Endothelial cell of hepatic sinusoid (primary cell): ENCODE results near the gene MTHFSD.

Experiments used
- in situ Hi-C: cut with HindIII; loops from 2 replicates; pipeline ENCODE4 v1.10.0; 2017; ENCODE audit warnings: low sequenced_read_pairs

MTHFSD gene

DNA sequence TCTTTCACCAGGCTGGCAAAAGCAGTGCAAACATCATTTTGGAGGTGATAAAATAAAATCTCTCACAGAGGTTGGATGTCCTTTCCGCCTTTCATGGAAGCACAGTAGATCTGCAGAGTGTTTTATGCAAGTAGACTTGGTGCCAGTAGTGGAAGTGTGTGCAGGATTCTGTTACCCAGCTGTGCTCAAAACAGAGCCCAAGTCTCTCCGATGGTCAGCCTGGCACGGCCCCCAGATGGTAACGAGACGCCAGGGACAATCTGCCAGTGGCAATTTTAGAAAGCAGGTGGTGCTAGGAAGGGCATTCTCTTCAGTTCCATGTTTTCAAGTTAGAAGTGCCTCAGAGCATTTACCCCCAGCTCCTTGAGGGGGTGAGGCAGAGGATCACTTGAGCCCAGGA is 1.5 kb upstream of the MTHFSD start:
- in situ Hi-C loops: loop anchor here (25.0 kb wide), 1 partner anchor 706 kb away; no protein-coding TSS in a partner anchor

DNA sequence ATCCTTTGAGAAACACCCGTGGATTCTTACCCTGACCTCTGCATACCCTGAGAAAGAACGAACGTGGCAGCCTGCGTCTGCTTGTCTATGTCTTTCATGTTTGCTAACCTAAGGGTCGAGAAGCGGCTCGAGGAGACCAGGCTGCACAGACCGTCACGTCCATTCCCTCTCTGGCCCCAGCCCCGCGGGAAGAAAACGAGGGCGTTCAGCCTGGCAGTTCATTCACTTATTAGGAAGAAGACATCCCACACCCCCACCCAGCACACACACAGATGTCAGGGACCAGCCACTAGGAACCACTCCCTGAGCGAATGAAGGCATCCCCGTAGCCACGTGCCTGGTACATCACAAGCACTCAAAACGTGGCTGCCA is 655 bp upstream of the MTHFSD start:
- in situ Hi-C loops: loop anchor here (25.0 kb wide), 1 partner anchor 707 kb away; no protein-coding TSS in a partner anchor

DNA sequence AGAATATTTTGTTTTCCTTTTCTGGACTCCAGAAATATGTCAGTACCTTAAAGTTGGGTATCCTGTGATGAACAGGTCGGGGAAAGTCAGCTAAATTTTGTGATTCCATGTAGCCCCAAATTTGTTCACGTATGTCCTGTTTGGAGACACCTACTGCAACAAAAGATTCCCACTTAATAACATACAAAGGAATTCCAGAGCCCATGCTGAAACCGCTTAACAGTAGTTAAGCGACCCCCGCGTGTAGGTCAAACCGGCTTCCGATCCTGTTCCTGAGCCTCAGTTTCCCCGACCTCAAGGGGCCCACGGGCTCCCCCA is 477 bp downstream of the MTHFSD start:
- in situ Hi-C loops: loop anchor here (25.0 kb wide), 1 partner anchor 708 kb away; no protein-coding TSS in a partner anchor

- in situ Hi-C loops: loop anchor here (25.0 kb wide), 1 partner anchor 709 kb away; no protein-coding TSS in a partner anchor
Observed at GRCh38 chr16:86553356-86553755, 1.7 kb downstream of the MTHFSD start.

DNA sequence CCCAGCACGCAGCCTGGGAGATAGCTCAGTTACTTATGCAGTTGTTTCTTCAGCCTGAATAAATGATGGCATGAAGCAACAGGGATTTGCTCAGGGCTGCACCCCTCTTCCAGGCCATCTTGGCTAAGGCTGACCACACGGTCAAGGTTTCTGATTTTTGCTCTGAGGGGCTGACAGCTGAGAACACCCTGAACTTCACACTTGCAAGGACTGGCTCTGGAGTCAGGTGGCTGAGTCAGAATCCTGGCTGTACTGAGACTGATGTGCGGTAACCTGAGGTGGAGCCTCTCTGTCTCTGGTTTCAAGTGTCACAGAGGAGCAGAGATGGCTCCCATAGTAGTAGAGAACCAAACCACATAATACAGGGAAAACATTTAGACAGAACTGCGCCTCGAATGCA is 4.8 kb downstream of the MTHFSD start:
- in situ Hi-C loops: loop anchor here (25.0 kb wide), 1 partner anchor 712 kb away; no protein-coding TSS in a partner anchor

GRCh38 chr16:86549893-86550190 is 5.2 kb downstream of the MTHFSD start:
- in situ Hi-C loops: loop anchor here (10.0 to 25.0 kb wide), 2 partner anchors 615 to 712 kb away; no protein-coding TSS in a partner anchor

DNA sequence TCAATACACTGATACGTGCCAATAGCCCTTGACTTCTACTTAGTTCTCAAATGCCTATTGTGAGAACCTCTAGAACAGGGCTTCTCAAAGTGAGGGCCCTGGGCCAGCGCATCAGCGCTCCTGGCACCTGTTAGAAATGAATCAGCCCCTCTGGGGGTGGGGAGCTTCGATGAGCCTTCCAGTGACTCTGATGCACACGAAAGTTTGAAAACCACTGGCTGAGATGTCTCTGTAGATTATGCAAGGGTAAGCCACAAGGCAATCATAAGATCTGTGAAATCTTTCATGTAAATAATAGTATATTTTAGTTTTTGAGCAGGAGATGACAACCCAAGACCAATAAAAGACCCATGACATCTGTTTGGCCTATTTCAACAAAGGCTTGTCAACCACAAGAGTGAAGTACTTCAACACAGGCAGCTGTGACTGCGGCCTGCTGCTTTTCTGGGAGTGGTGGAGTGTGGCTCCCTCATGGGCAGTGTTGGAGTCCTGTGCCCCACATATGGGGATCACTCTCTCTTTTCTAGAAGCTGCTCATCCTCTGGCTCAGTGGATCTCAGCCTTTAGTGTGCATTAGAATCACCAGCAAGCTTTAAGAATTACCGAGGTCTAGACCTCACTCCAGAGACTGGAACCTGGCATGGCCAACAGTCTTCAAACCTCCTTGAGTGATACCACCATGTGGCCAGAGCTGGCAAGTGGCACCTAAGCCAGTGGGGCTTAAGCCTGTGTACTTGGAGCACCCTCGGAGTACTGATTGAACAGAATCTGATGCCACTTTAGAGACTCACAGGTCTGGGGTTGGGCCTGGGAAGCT is 5.8 kb downstream of the MTHFSD start:
- in situ Hi-C loops: loop anchor here (10.0 kb wide), 1 partner anchor 616 kb away; no protein-coding TSS in a partner anchor

DNA sequence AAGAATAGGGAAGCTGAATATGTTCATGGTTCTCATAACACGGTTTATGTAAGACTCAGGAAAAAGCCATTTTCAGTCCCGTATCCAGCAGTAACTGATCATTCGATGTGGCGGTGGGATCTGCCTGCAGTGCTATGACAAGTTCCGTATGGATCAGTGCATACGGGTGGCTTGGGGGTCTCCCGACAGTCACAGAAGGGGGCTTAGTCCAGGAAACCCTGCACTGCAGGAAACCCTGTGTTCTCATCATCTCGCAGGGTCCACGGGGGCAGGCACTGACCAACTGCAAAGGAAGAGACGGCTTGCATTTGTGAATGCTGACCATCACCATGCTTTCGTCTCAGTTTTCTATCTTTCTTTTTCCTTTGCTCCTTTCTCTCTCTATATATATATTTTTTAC is 7.7 kb downstream of the MTHFSD start:
- in situ Hi-C loops: loop anchor here (10.0 kb wide), 1 partner anchor 618 kb away; no protein-coding TSS in a partner anchor

GRCh38 chr16:86546638-86547013 is 8.4 kb downstream of the MTHFSD start:
- in situ Hi-C loops: loop anchor here (10.0 kb wide), 1 partner anchor 618 kb away; no protein-coding TSS in a partner anchor

DNA sequence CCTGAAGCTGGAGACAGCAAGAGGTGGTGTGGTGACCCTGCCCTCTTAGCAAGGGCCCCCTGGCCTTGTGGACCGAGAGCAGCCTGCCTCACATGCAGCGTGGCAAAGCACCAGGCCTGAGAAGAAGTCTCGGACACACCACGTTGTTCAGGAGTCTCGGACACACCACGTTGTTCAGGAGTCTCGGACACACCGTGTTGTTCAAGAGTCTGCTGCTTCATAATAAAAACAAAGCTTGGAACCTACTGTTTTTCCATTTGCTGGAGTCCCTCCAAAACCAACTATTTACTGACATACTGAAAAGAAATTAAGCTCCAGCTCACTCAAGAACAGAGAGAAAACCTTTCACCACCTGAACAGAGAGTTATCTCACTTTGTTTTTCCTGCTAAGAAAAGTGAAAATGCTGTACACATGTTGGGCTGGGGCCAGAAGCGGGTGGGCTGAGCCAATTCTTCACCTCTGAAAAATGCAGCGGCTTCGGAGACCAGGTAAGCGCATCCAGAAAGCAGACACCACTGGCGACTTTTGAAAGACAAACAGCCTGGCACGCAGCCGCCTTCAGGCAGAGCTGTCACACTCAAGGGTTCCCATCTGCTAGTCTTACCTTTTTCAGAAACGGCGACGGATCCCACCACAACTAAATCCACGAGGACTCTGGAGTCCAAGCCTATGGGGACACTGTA is 8.9 kb downstream of the MTHFSD start:
- in situ Hi-C loops: loop anchor here (10.0 kb wide), 1 partner anchor 619 kb away; no protein-coding TSS in a partner anchor

DNA sequence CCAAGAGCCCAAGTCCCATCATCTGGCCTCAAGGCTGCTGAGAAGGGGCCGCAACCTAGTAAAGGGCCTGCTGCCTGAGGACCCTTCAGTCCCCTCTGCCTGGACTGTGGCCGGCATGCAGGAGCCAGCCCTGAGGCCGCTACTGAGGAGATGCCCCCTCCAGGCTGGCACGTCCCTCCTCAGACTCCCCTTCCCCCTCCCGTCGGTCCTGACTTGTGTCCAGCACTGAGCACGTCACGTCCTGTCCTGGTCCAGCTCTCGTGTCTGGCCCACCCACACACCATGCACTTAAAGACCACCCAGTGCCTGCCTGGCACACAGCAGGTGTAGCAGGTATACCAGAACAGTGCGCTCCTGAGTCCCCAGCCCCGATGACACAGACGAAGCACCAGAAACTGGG is 9.6 kb downstream of the MTHFSD start:
- in situ Hi-C loops: loop anchor here (10.0 kb wide), 1 partner anchor 619 kb away; no protein-coding TSS in a partner anchor

DNA sequence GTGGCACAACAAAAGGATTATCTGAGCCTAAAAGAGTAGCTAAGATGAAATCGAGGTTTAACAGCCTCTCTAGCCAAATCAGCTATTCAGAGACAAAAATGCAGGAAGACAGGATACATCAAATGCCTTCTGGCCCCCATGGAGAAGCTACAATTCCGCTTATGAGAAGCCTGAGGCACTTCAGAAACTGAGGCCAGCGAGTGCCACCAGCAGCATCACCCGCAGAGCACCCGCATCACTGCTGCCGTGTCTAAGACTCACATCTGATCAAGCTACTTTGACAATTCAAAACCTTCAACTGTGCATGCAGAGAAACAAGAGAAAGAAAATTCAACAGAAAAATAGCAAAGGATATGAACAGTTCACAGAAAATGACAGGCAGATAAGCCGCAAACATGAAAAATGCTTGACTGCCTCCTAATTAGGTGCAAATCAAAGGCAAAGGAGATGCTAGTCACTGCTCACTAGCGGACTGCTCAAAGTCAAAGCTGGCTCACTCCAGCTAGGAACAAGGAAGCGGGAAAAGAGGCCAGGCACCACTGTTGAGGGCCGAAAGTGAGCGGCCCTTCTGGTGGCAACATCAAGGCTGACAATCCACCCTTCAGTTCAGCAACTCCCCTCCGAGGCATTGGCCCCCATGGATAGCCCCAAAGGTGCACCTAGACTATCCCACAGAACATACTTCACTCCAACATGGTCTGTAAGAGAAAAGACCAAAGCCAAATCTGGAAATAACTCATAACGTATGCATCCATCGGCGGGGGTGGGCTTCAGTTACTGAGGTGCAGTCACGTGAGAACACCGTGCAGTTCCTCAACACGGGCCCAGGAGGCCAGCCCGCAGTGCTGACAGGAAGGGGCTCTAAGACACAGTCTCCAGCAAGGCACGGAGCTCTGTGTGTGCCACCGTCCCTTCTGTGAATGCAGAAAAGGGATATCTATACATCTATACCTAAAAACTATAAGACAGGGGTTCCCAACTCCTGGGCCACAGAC is 12.0 kb downstream of the MTHFSD start:
- in situ Hi-C loops: loop anchor here (10.0 kb wide), 1 partner anchor 622 kb away; no protein-coding TSS in a partner anchor

- in situ Hi-C loops: loop anchor here (10.0 kb wide), 1 partner anchor 623 kb away; no protein-coding TSS in a partner anchor
Observed at GRCh38 chr16:86541560-86541959, 13.5 kb downstream of the MTHFSD start.

DNA sequence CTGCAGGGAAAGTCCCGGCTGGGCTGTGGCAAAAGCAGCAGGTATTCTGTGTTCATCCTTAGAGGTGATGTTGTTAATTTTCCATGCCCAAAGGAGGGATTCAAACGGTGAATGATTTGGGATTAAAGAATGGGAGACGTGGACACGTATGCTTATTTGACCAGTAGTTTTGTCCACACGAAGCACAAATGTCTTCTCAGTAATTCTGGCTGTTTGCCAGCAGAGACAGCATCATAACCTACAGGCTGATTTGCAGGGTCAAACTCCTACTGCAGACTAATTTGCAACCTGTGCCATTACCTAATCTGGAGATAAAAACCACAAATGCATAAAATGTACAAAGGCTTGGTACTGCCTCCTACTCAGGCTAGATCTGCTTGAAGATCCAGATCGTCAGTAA is 14.1 kb downstream of the MTHFSD start:
- in situ Hi-C loops: loop anchor here (10.0 kb wide), 1 partner anchor 624 kb away; no protein-coding TSS in a partner anchor

- in situ Hi-C loops: no loop called here
Observed at GRCh38 chr16:86538196-86538780, 16.7 kb downstream of the MTHFSD start.

DNA sequence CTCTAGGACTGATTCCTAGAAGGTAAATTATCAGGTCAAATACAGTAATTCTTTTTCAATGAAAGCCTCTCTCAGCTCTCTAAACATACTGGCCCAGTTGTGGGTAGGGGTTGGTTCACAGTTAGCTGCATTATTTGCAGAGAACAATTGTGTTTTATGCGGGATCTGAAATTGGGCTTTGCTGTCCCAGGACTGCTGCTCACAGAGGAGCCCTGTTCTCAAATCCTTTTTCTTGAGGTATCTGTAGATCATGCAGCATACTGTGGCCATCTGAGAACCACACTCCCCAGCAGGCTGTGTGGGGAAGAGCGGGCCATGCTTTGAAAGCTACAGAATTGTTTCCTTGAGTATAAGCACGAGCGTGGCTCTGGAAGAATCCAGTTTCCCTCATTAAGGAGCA is 17.5 kb downstream of the MTHFSD start:
- in situ Hi-C loops: no loop called here

DNA sequence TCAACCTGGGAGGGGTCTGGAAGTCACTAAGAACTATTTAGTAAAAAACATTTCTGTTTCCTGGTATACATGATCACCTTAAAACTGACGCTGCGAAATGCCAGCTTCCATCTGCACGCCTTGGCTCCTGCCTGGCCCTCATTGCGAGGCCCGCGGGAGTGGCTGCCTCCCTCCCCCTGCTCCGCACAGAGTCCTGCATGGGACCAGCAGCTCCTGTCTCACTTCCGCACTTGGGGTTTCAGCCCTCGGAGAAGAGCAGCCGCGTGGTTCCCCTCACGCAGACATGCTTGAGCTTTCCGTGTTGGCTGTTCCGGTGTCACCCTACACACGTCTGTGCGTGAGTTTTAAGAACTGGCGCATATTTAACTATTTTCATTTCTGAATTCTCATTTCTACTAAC is 18.4 kb downstream of the MTHFSD start:
- in situ Hi-C loops: no loop called here

- in situ Hi-C loops: loop anchor here (5.0 kb wide), 1 partner anchor 58 kb away; no protein-coding TSS in a partner anchor
Observed at GRCh38 chr16:86534779-86535615, 20.0 kb downstream of the MTHFSD start.

- in situ Hi-C loops: loop anchor here (5.0 kb wide), 1 partner anchor 57 kb away; no protein-coding TSS in a partner anchor
Observed at GRCh38 chr16:86533767-86534351, 21.2 kb downstream of the MTHFSD start.
